Fibroblast of mammary gland (primary cell): ENCODE data around the gene TACC2.
A peak's percentile ranks its signal among the peaks of the same experiment; 100 is the strongest.

Experiments used
- DNase-seq: peaks from one replicate; pipeline ENCODE4 v3.0.0-alpha.2; 2010; ENCODE audit warnings: low read depth
- H3K4me3 ChIP-seq: 2 replicates; pipeline ENCODE4 v1.5.1; 2011; ENCODE audit warnings: low read depth, mild to moderate bottlenecking, low read length, moderate library complexity; ENCODE audit not compliant: control insufficient read depth
- CTCF ChIP-seq: conservative IDR thresholded peaks from 2 replicates; pipeline ENCODE4 v1.5.1; 2011; ENCODE audit warnings: low read depth, low read length, inconsistent platforms; ENCODE audit not compliant: control insufficient read depth, insufficient read depth

TACC2 gene

GRCh38 chr10:122029499-122030199 is 40.7 kb downstream of the TACC2 start:
- no peak overlapping the region for H3K4me3 ChIP-seq
- no peak for DNase-seq
- no peak for TF ChIP-seq CTCF

- H3K4me3 ChIP-seq = no peak overlapping the region
- TF ChIP-seq CTCF = no peak
- no peak for DNase-seq
Observed at GRCh38 chr10:122030200-122030552, 41.2 kb downstream of the TACC2 start.

- DNase-seq = no peak
- no peak for TF ChIP-seq CTCF
- no peak overlapping the region for H3K4me3 ChIP-seq
Observed at GRCh38 chr10:122033224-122033926, 44.4 kb downstream of the TACC2 start.

GRCh38 chr10:122034149-122034756 is 45.3 kb downstream of the TACC2 start:
- no peak for TF ChIP-seq CTCF
- DNase-seq = peak; percentile 70
- no peak overlapping the region for H3K4me3 ChIP-seq

GRCh38 chr10:122040786-122041185 is 51.8 kb downstream of the TACC2 start:
- no peak overlapping the region for H3K4me3 ChIP-seq
- no peak for TF ChIP-seq CTCF

GRCh38 chr10:122042836-122043235 is 53.9 kb downstream of the TACC2 start:
- no peak for DNase-seq
- no peak for TF ChIP-seq CTCF
- H3K4me3 ChIP-seq = no peak overlapping the region

More at GRCh38 chr10:122040786-122041185, 51.8 kb downstream of the TACC2 start:
- no peak for DNase-seq
